ENCODE results near the gene MOGAT1. TPM values are rescaled to one million over a fixed set of nuclear protein-coding genes. Genes with fewer than 3 reads are reported as not detected.

MOGAT1 gene
- total and polyA plus RNA-seq, 2 of the 13 experiments (the other 11 are each of a cell fraction or from before 2014, with no cell fraction given): 0.98 to 4.3 TPM

DNA sequence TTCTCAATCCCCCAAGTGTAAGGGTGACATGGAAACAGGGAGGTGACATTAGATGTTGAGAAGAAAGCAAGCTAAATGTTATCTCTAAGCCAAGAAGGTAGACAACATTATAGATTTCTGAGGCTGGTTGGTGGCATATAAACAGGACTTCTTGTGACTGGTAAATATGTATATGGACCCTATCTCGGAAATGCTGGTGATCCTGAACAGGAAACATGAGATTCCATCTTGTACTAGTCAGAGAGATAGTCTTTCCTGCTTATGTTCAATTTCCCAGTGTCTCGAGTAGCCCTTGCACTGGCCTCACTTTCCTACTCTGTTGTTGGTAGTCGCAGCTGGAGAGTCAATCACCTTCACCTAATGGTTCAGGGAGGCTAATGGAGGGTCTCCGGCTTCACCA is 26.8 kb downstream of the MOGAT1 start:
- Histone ChIP-seq H3K4me3 (replicated peaks in 1 of 3; ENCODE audit: insufficient read depth in 1 of 3, low read depth in 2 of 3, low read length in 3 of 3) (no peak overlapping the region), H3K4me1 (ENCODE audit: insufficient read depth, low read length) (no peaks in the 10 kb centered on the region), H3K27me3 (ENCODE audit: control insufficient read depth in 1 of 2, insufficient read depth in 2 of 2, low read length in 2 of 2) (no peaks in the 10 kb centered on the region), H2AFZ (ENCODE audit: low read length) (no peak overlapping the region), H3K79me2 (ENCODE audit: insufficient read depth, low read length) (no peaks in the 10 kb centered on the region), H3K9ac (ENCODE audit: insufficient read depth, low read depth, low read length) (no peak overlapping the region), H3K27ac (ENCODE audit: extremely low read length, insufficient read depth, low read length) (no peak overlapping the region), H3K9me3 (ENCODE audit: low read length) (no peaks in the 10 kb centered on the region), H3K36me3 (replicated peaks in 1 of 2; ENCODE audit: control insufficient read depth in 1 of 2, insufficient read depth in 2 of 2, low read length in 2 of 2) (no peaks in the 10 kb centered on the region; a peak in 1 of 5 replicates), H4K20me1 (ENCODE audit: insufficient read depth, low read length) (no peaks in the 10 kb centered on the region), H3K4me2 (ENCODE audit: low read depth, low read length) (no peak overlapping the region)
- ChIA-PET POLR2A (no interaction called here), CTCF (ENCODE audit: low intra/inter-chr PET ratio, low total read pairs) (no interaction called here)
- WGBS (ENCODE audit: low lambda C conversion rate): 92% methylated on average over 4 of the region's 4 CpGs
- FAIRE-seq (no peak), DNase-seq (ENCODE audit: low spot score) (no peak), ATAC-seq (no peak)
- no TSS peak for BruUV-seq (replicated peaks)
- in situ Hi-C loops (cut with HindIII; ENCODE audit: extremely low pct_ligation_motif_present, low pct_unique_long_range_greater_than_20kb): loop anchor here (25.0 kb wide), 1 partner anchor 389 kb away; no protein-coding TSS in a partner anchor
- intact Hi-C loops (cut with micrococcal nuclease; ENCODE audit: unreplicated experiment): no loop called here
- TF ChIP-seq ZNF761 (CRISPR knock-in tag; conservative IDR thresholded peaks at IDR 0.05): no peak
- TF ChIP-seq RNF2 (conservative IDR thresholded peaks at IDR 0.05; ENCODE audit: low read depth): no peak
- TF ChIP-seq MBNL3 (CRISPR knock-in tag; conservative IDR thresholded peaks at IDR 0.05): no peak
- TF ChIP-seq KLF15 (CRISPR knock-in tag; IDR thresholded peaks at IDR 0.05; ENCODE audit: borderline replicate concordance): no peak
- TF ChIP-seq AKNA (CRISPR knock-in tag; IDR thresholded peaks at IDR 0.05; ENCODE audit: borderline replicate concordance): no peak
- TF ChIP-seq GMEB1 (CRISPR knock-in tag; IDR thresholded peaks at IDR 0.05; ENCODE audit: borderline replicate concordance): no peak
- no peak for TF ChIP-seq RAD51 (IDR thresholded peaks at IDR 0.05; ENCODE audit: borderline replicate concordance)
- TF ChIP-seq ZNF431 (CRISPR knock-in tag; IDR thresholded peaks at IDR 0.05; ENCODE audit: borderline replicate concordance, low read depth): no peak
- TF ChIP-seq FOXK1 (CRISPR knock-in tag; IDR thresholded peaks at IDR 0.05; ENCODE audit: borderline replicate concordance, low read depth): no peak
- TF ChIP-seq ATF7-NPFF (CRISPR knock-in tag; IDR thresholded peaks at IDR 0.05; ENCODE audit: low read depth): no peak
- no peak for TF ChIP-seq REL (CRISPR knock-in tag; conservative IDR thresholded peaks at IDR 0.05)
- TF ChIP-seq ZNF639 (CRISPR knock-in tag; conservative IDR thresholded peaks at IDR 0.05): no peak
- no peak for TF ChIP-seq NFE2 (CRISPR knock-in tag; IDR thresholded peaks at IDR 0.05)
- no peak for TF ChIP-seq KDM1A (CRISPR knock-in tag; IDR thresholded peaks at IDR 0.05)
- TF ChIP-seq ZFP90 (CRISPR knock-in tag; IDR thresholded peaks at IDR 0.05; ENCODE audit: borderline replicate concordance): no peak
- TF ChIP-seq CBFB (CRISPR knock-in tag; IDR thresholded peaks at IDR 0.05): no peak

Measured in HepG2 (cell line).